ENCODE results near the gene DHRS2. TPM values are rescaled to one million over a fixed set of nuclear protein-coding genes. Genes with fewer than 3 reads are reported as not detected.
"Not testable (repeated sequence)": the region's sequence is repeated elsewhere in the genome, so short reads cannot be mapped to it uniquely, and the experiment has no call there.

Gene DHRS2
- total and polyA plus RNA-seq, 8 donors = 3.7 to 19.6 (median 6.7) TPM; not detected in 3

DNA sequence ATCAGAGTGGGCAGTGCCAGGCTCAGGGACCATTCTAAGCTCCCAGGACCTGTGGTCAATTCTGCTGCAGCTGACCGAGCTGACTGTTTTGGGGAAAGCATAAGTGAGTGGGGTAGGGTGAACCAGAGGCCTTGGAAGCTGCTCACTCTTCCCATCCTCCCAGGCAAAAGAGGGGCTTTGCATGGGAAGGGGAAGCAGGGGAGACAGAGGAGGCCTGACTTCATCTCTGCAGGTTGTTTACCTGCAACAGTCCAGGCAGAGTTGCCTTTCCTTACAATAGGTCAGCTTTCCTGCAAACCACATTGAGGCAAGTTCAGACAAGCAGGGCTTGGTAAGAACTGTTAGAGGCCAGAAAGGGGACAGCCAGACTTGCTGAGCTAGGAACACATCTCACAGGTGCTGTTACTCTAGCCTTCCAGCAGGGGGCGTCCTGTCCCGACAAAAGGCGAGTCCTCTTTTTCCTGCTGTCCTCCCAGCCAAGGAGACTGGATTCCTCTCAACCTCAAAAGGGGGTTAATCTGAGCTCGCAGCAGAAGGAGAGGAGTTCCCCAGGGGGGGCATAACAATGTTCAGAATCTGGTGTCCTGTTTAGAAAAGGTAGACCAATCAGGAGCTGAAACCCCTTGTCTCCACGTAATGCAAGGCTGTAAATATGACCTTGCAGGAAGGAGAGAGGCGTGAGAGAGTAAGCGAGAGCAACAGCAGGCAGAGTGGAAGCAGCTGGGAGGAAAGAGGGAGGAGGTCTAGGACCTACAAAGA lies 4.3 kb upstream of the DHRS2 start:
- H3K4me1 ChIP-seq = peaks cover 5 to 18% (median 14%) of the 10 kb centered on the region in 4 donors
- peak overlapping the region in 1 of 4 donors; percentile 24 for H3K4me3 ChIP-seq
- WGBS, 5 donors = 5 to 9% (median 8%) methylated on average over 8 of the region's 8 CpGs
- H3K36me3 ChIP-seq = no peaks in the 10 kb centered on the region
- no peaks in the 10 kb centered on the region for H3K27me3 ChIP-seq
- TF ChIP-seq, protein P1, sequence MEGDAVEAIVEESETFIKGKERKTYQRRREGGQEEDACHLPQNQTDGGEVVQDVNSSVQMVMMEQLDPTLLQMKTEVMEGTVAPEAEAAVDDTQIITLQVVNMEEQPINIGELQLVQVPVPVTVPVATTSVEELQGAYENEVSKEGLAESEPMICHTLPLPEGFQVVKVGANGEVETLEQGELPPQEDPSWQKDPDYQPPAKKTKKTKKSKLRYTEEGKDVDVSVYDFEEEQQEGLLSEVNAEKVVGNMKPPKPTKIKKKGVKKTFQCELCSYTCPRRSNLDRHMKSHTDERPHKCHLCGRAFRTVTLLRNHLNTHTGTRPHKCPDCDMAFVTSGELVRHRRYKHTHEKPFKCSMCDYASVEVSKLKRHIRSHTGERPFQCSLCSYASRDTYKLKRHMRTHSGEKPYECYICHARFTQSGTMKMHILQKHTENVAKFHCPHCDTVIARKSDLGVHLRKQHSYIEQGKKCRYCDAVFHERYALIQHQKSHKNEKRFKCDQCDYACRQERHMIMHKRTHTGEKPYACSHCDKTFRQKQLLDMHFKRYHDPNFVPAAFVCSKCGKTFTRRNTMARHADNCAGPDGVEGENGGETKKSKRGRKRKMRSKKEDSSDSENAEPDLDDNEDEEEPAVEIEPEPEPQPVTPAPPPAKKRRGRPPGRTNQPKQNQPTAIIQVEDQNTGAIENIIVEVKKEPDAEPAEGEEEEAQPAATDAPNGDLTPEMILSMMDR (IDR thresholded peaks at IDR 0.05) = peak in 6 of 7 experiments; percentile 18 to 95 (median 89)
- TF ChIP-seq POLR2A (IDR thresholded peaks at IDR 0.05) (no peak), EP300 (IDR thresholded peaks at IDR 0.05) (no peak), POLR2AphosphoS5 (IDR thresholded peaks at IDR 0.05) (no peak)
- intact Hi-C loops (cut with DNase I; ENCODE audit: low total_unique reads) = no loop called here
- peak overlapping the region in 1 of 5 donors; percentile 53 for H3K27ac ChIP-seq
- DNase-seq = peak; percentile 76 to 95
- no peaks in the 10 kb centered on the region for H3K9me3 ChIP-seq

GRCh38 chr14:23632461-23633159 lies 3.6 kb upstream of the DHRS2 start:
- H3K27me3 ChIP-seq = no peaks in the 10 kb centered on the region
- peaks cover 5 to 18% (median 14%) of the 10 kb centered on the region in 4 donors for H3K4me1 ChIP-seq
- intact Hi-C loops (cut with DNase I; ENCODE audit: low total_unique reads) = no loop called here
- WGBS, 5 donors = 32 to 54% (median 41%) methylated on average over 4 of the region's 4 CpGs
- no peak overlapping the region for H3K4me3 ChIP-seq
- no peaks in the 10 kb centered on the region for H3K9me3 ChIP-seq
- peak overlapping the region in 1 of 5 donors; percentile 53 for H3K27ac ChIP-seq
- no peak for TF ChIP-seq EP300 (IDR thresholded peaks at IDR 0.05)
- no peak for TF ChIP-seq POLR2A (IDR thresholded peaks at IDR 0.05)
- no peak for DNase-seq
- no peaks in the 10 kb centered on the region for H3K36me3 ChIP-seq

GRCh38 chr14:23633160-23633701 lies 2.9 kb upstream of the DHRS2 start:
- intact Hi-C loops (cut with DNase I; ENCODE audit: low total_unique reads) = no loop called here
- WGBS, 5 donors = 56 to 83% (median 80%) methylated on average over 4 of the region's 4 CpGs
- no peak for DNase-seq
- H3K4me3 ChIP-seq = no peak overlapping the region
- peaks cover 5 to 18% (median 14%) of the 10 kb centered on the region in 4 donors for H3K4me1 ChIP-seq
- H3K9me3 ChIP-seq = no peaks in the 10 kb centered on the region
- H3K27me3 ChIP-seq = no peaks in the 10 kb centered on the region
- TF ChIP-seq, protein P1 (IDR thresholded peaks at IDR 0.05) = no peak
- no peak for TF ChIP-seq POLR2AphosphoS5 (IDR thresholded peaks at IDR 0.05)
- no peak for TF ChIP-seq EP300 (IDR thresholded peaks at IDR 0.05)
- TF ChIP-seq POLR2A (IDR thresholded peaks at IDR 0.05) = no peak
- no peak overlapping the region for H3K27ac ChIP-seq
- H3K36me3 ChIP-seq = no peaks in the 10 kb centered on the region

- H3K27me3 ChIP-seq; H3K4me3 ChIP-seq; intact Hi-C loops (cut with DNase I; ENCODE audit: low total_unique reads); DNase-seq; H3K36me3 ChIP-seq; H3K27ac ChIP-seq; H3K9me3 ChIP-seq: not testable (repeated sequence)
- 84 to 89% (median 85%) methylated on average over 5 of the region's 5 CpGs for WGBS, 5 donors
- peaks cover 5 to 18% (median 14%) of the 10 kb centered on the region in 4 donors for H3K4me1 ChIP-seq
Observed at GRCh38 chr14:23634698-23635412, 1.3 kb upstream of the DHRS2 start.

GRCh38 chr14:23637312-23637654 lies 1.1 kb downstream of the DHRS2 start:
- H3K27me3 ChIP-seq; H3K9me3 ChIP-seq; intact Hi-C loops (cut with DNase I; ENCODE audit: low total_unique reads); H3K4me3 ChIP-seq; DNase-seq; H3K36me3 ChIP-seq; H3K27ac ChIP-seq: not testable (repeated sequence)
- H3K4me1 ChIP-seq = peaks cover 0 to 12% (median 2%) of the 10 kb centered on the region in 4 donors
- 91 to 96% (median 94%) methylated on average over 4 of the region's 4 CpGs for whole genome bisulfite sequencing, 5 donors

GRCh38 chr14:23637655-23638413 lies 1.7 kb downstream of the DHRS2 start:
- H3K4me1 ChIP-seq; DNase-seq; intact Hi-C loops (cut with DNase I; ENCODE audit: low total_unique reads); H3K27ac ChIP-seq; H3K4me3 ChIP-seq; H3K27me3 ChIP-seq; H3K9me3 ChIP-seq; H3K36me3 ChIP-seq: not testable (repeated sequence)
- 89 to 91% (median 90%) methylated on average over 17 of the region's 17 CpGs for WGBS, 5 donors

Data from stomach (tissue), 9 donors.